ENCODE measurements around the gene HECTD2.

DNA sequence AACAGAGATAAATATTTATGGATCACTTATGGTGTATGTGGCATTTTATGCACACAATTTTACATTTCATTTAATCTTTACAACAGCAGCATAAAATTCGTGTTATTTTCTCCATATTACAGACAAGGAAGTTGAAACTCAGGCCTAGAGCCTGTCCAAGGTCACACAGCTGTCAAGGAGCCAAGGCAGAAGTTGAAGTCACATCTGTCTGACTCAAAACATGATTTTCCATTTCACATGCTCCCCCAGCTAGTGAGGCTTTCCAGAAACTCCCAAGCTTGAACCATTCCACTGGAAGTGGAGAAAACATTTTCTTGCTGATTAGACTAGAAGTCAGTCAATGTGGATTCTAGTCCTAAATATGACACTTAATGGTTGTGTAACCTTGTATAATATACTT, 110.5 kb downstream of the HECTD2 start:
- TF ChIP-seq, protein P1, sequence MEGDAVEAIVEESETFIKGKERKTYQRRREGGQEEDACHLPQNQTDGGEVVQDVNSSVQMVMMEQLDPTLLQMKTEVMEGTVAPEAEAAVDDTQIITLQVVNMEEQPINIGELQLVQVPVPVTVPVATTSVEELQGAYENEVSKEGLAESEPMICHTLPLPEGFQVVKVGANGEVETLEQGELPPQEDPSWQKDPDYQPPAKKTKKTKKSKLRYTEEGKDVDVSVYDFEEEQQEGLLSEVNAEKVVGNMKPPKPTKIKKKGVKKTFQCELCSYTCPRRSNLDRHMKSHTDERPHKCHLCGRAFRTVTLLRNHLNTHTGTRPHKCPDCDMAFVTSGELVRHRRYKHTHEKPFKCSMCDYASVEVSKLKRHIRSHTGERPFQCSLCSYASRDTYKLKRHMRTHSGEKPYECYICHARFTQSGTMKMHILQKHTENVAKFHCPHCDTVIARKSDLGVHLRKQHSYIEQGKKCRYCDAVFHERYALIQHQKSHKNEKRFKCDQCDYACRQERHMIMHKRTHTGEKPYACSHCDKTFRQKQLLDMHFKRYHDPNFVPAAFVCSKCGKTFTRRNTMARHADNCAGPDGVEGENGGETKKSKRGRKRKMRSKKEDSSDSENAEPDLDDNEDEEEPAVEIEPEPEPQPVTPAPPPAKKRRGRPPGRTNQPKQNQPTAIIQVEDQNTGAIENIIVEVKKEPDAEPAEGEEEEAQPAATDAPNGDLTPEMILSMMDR (IDR thresholded peaks at IDR 0.05): no peak
- no peak for TF ChIP-seq POLR2A (IDR thresholded peaks at IDR 0.05)

Data from right lobe of liver (tissue), 4 donors.